COLO668 (cell line): ENCODE measurements around the gene RBM47.
A peak's percentile ranks its signal among the peaks of the same experiment; 100 is the strongest.

ENCODE experiments used
- DNase-seq: peaks from one replicate; lab custom pipeline; 2025; ENCODE audit not compliant: unreplicated experiment; lab: John Stamatoyannopoulos, UW

Gene RBM47

DNA sequence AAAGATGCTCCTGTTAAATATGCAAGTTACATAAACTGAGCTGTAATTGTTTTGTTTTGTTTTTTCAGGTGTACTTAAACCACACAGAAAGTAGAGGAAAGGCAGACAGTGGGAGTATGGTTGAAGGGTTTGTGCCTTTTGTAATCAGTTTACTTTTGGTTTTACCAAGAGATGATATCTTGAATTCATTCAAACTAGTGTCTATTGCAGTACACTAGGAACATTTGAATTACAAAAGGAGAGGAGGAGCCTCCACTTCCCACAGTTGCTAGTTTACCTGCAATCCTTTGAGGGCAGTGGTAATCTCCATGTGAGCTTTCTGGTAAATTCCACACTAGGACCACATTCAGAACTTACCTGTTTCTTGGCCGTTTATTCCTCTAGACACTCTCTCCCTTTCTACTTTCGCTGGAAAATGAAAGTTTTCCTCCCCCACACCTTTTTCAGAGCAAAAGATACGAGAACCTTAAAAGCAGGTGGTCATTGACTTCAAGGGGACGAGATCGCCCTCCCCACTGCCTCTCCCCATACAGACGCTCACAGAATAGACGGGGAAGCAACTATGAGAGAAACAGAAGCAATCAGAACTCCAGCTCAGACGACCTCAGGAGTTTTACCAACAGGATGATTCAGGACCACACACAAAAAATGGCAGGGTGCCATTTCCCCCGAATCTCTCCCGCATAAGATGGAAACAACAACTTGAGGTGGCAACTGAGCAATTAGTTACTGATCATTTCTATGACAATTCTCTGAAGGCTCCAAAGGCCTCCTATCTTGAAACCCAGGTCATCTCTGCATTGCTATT is 3.3 kb downstream of the RBM47 start:
- DNase-seq, result no peak

DNA sequence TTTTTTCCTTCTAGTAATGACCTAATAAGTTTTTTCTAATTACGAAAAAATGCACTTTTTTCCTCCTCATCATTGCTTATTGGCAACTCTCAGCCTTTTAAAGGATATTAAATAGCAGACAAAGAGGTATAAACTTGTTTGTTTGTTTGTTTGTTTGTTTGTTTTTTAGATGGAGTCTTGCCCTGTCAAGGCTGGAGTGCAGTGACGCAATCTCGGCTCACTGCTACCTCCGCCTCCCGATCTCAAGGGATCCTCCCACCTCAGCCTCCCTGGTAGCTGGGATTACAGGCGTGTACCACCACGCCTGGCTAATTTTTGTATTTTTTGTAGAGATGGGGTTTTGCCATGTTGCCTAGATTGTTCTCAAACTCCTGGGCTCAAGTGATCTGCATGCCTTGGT is 6.0 kb downstream of the RBM47 start:
- DNase-seq, result no peak

GRCh38 chr4:40622913-40623312 is 6.8 kb downstream of the RBM47 start:
- DNase-seq, result no peak

- peak; percentile 9 for DNase-seq
Observed at GRCh38 chr4:40621592-40622512, 7.8 kb downstream of the RBM47 start.

GRCh38 chr4:40621229-40621591 is 8.5 kb downstream of the RBM47 start:
- DNase-seq, result no peak

GRCh38 chr4:40619600-40619999 is 10.1 kb downstream of the RBM47 start:
- DNase-seq, result no peak

- no peak for DNase-seq
Observed at GRCh38 chr4:40617872-40618271, 11.8 kb downstream of the RBM47 start.

DNA sequence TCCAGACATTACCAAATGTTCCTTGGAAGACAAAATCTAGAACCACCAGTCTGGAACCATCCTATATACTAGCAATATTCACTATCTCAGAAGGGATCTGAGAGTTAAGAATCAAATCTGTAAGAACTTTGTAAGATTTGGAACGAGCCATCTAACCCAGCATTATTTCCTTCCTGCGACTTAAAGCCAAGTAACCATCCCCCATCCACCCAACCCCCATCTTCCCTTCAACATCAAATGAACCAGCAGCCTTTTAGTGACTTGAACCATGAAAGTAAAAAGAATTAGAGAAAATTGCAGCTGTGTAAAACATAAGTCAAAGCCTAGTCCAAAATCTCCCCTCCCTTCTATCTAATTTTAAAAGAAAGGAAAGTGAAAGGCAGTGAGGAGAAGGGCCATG is 15.6 kb downstream of the RBM47 start:
- DNase-seq, result no peak

DNA sequence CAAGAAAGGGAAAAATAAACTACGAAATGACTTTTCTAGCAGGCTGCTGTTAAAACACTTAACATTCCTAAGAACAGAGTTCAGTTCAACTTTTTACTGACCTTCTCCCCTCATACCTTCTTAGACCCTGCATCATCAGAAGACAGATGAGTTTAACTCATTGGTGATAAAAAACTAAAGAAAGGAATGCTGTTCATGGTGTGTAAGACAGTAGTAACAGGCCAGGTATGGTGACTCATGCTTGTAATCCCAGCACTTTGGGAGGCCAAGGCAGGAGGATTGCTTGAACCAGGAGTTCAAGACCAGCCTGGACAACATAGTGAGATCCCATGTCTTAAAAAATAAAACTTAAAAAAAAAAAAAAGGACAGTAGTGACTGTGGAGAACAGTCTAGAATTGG is 16.2 kb downstream of the RBM47 start:
- DNase-seq, result no peak

DNA sequence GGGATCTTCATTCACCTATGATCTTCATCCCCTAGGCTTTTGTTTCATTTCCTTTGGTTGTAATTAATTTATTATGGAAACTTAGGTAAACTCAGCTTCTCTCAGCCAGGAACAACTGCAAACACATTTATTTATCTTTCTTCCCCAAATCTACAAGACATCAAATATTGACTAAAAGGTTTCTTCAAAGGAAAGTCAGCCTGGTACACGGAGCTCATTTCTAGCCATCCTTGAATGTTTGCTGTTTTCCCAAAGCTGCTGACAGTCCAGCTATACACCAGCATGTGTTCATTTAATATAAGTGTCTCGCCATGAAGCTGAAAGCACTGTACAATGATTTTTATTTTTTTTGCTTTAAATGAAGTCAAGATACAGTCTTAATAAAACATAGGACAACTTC is 16.8 kb downstream of the RBM47 start:
- no peak for DNase-seq

DNA sequence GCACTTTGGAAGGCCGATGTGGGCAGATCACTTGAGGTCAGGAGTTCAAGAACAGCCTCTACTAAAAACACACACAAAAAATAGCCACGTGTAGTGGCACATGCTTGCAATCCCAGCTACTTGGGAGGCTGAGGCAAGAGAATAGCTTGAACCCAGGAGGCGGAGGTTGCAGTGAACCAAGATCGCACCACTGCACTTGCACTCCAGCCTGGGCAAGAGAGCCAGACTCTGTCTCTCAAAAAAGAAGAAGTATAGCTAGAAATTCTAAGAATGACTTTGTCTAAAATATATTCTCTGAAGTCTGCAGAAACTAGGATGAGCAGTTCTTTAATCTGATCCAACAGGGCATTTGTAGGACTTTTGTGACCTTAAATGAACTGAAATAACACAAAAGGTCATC is 17.4 kb downstream of the RBM47 start:
- DNase-seq, result no peak

- no peak for DNase-seq
Observed at GRCh38 chr4:40608628-40609027, 21.0 kb downstream of the RBM47 start.

DNA sequence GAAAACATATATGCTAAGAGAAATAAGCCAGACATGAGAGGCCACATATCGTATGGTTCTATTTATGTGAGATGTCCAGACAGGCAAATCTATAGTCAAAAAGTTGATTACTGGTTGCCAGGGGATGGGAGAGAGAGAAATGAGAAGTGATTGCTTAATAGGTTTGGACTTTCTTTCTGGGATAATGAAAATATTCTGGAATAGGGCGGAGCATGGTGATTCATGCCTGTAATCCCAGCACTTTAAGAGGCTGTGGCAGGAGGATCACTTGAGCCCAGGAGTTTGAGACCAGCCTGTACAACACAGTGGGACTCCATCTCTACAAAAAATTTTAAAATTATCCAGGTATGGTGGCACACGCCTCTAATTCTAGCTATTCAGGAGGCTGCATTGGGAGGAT is 22.4 kb downstream of the RBM47 start:
- no peak for DNase-seq

- DNase-seq, result no peak
Observed at GRCh38 chr4:40606239-40606767, 23.4 kb downstream of the RBM47 start.

DNA sequence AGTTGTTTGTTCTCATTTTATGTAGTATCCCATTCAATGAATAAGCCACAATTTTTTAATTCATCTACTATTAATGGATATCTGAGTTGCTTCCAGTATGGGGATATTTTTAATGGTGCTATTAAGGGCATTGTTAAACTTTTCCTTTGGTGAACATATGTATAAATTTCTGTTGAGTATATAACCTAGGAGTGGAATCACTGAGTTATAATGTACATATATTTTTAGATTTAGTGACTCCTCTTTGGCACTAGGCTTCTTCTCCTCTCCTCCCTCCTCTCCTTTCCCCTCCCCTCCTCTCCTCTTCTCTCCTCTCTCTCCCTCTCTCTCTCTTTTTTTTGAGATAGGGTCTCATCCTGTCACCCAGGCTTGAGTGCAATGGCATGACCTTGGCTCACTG is 26.4 kb downstream of the RBM47 start:
- DNase-seq, result no peak

- no peak for DNase-seq
Observed at GRCh38 chr4:40601641-40602040, 28.0 kb downstream of the RBM47 start.

DNA sequence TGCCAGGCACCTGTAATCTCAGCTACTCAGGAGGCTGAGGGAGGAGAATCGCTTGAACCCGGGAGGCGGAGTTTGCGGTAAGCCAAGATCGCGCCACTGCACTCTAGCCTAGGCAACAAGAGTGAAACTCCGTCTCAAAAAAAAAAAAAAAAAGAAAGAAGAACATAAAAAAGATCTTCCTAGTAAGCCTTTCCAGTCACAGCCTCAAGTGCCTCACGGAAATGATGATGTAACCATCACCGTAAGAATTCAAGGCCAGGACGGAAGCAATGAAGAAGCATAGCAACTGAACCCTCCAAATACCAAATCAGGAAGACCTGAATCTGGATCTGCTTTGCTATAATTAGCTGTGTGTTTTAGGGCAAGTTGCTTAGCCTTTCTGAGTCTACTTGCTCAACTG is 28.8 kb downstream of the RBM47 start:
- DNase-seq, result no peak

DNA sequence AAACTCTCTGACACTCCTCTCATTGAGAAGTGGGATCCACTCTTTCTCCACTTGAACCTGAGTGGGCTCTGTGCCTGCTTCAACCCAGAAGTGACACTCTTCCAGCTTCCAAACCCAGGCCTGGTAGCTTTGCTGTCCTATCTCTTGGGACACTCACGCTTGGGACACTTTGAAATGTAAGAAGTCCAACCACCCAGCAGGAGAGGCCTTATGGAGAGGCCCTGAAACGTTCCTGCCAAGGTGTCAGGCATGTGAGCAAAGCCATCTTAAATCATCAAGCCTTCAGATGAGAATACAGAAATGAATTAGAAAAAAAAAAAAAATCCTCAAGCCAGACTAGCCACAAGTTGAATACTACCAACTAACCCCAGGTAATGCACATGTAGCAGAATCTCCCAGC is 30.2 kb downstream of the RBM47 start:
- no peak for DNase-seq

DNA sequence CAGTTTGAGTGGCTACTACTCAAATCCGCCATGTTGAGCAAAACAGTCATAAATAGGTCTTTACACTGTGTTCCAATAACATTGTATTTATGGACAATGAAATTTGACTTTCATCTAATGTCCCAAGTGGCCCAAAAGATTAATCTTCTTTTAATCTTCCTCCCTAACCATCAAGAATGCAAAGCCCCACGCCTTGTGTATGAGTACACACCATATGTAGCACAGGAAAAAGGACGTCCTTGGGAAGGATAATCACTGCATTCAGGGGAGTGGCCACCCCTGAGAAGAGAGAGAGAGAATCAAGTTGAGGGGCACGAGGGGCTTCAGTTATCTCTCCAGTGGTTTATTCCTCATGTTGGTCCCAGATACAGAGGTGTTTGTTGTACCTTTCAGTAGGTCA is 33.1 kb downstream of the RBM47 start:
- DNase-seq, result no peak

DNA sequence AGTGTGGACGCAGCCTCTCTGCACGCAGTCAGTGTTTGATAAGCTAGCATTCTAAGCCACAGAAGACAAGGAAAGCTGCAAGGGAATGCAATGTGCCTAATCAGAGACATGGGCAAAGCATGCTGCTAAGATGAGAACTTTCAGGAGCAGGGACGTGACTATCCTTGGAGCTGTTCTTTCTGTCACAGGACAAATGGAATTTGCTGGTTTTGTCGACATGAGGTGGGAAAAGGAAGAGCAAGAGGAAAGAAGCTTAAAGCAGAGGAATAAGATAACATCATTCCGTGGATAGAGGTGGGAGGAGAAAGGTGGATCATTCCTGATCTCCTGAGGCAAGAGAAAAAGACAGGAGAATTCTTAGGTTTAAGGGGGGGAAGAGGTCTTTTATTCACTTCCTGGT is 33.7 kb downstream of the RBM47 start:
- DNase-seq, result no peak

GRCh38 chr4:40594261-40595178 is 35.1 kb downstream of the RBM47 start:
- no peak for DNase-seq
